ENCODE measurements around the gene TBC1D10A.

DNA sequence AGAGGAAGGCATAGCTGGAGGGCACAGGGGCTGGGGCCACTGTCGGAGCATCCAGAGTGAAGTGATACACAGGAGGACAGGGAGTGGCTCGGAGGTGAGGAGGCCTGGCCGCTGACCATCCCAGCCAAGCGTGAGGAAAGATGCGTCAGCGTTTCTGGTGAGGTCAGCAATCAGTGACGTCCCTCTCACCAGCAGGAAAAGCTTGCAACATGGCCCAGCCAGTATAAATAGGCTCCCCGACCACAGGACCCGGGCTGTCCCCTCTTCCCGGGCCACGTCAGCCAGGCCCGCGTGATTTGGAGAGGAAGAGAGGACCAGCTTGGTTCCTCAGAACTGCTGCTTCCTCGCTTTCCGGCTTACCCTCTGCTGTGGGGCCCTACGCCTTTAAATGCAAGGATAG, 55.9 kb downstream of the TBC1D10A start:
- no peak for TF ChIP-seq CTCF (IDR thresholded peaks at IDR 0.05)
- peak in 1 of 2 donors; percentile 9 for TF ChIP-seq POLR2A (IDR thresholded peaks at IDR 0.05)
